IPS-NIHi7 (cell line): ENCODE measurements around the gene CFAP57.

Experiments used
- DNase-seq: peaks from one replicate; pipeline ENCODE4 v3.0.0; 2012; ENCODE audit warnings: mixed read lengths; ENCODE audit errors: extremely low spot score

Gene CFAP57

DNA sequence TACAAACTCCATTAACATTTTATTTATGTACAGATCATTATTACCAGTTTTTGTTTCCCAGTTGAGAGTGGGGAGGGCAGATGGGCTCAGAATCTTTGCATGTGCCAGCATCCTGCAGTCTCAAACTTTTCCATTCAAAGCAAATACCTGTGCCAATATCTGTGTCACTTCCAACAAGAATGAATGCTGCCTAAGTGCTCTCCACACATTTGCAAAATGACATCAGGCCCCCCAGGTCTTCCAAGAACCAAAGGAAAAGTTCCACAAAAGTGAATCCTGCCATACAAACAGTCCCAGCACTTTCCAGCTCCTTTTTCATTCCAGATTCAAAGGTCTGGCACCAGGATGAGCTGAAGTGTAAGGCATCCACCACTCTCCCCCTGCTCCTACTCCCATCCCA, 127.0 kb downstream of the CFAP57 start:
- DNase-seq: no peak

DNA sequence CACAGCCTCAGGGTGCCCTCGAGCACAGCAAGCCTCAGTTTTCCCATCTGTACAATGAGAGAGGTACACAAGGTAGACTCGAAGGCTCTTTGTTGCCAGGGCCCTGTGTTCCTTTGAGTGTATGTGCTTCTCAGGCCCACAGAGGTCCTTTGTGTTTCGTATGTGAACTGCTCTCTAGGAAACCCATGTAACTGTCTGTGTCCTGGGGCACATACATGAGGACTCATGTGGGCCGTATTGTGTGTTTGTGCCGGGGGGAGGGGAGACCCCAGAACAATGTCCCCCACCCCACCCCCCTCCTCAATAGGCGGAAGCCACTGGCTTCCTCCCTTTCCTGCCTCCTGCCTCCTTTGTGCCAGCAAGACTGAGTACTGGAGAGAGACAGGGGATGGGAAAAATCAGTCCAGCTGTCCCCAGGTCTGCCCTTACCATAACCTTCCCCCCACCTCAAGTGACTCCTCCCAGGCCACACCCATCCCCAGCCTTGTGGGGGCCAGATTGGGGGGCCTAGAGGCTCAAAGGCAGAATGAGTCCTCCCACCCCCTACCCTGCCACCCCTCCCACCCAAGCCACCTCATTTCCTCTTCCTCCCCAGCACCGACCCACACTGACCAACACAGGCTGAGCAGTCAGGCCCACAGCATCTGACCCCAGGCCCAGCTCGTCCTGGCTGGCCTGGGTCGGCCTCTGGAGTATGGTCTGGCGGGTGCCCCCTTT, 128.4 kb downstream of the CFAP57 start, which contains the start of gene TIE1:
TIE1 (plus strand) TSS at position 605 of the 717 bp plus-strand sequence; CDS start at position 695, 90 bp downstream.
- DNase-seq: no peak

DNA sequence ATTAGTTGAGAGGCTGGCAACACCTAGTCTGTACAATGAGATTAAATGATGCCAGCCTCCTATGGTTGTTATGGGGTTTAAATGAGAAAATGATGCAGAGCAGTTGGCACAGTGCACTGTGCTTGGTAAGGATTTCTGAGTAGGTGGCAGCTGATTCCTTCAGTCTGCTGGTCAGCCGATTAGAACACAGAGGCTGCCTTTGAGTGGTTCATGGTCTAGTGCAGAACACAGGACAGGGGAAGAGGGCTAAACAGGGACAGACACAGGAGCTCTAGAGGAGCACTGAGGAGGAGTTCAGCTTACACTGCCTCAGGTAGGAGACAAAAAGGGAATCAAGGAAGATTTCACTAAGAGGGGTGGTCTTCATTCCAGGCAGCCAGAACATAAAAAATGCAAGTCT, 130.1 kb downstream of the CFAP57 start:
- no peak for DNase-seq

- DNase-seq: no peak
Measured at GRCh38 chr1:43302721-43303470, 130.8 kb downstream of the CFAP57 start.

DNA sequence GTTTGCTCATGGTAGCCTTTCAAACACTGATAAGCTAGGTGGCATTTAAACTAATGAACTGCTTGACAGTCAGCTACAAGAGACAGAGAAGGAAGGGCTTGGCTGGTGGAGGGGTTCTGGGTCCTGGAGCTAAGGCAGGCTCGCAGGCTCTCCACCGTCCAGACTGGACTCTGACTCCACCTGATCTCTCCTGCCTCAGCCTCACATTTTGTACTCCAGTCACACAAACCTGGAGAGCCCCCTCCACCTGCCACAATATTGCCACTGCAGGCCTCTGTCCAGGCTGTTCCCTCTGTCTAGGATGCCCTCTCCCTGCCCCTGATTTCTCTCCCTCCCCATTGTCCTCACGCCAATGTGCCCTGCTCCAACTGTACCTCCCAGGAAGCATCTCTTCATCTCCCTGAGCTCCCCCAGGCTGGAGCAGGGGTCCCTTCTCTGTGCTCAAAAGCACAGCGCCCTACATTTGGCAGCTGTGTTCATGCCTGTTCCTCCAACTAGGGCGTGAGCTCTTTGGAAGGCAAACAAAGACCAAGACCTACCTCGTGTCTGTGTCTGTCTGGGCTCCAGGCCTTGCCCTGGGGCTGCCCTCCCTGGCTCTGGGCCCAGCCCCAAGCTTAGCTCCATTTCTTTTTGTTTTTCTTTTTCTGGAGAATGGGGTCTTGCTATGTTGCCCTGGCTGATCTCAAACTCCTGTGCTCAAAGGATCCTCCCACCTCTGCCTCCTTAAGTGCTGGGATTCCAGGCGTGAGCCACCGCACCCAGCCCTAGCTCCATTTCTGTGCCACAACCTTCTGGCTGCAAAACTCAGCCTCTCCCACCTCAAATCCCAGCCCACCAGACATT, 131.6 kb downstream of the CFAP57 start:
- DNase-seq: no peak
